HepG2 (cell line): ENCODE results near the gene HMGCR. TPM values are rescaled to one million over a fixed set of nuclear protein-coding genes. Genes with fewer than 3 reads are reported as not detected.

Source experiments
- FOXP1 ChIP-seq, 2 experiments: fragments of 450-650 bp in 1 of 2; IDR thresholded peaks; 2 replicates each; pipeline ENCODE4 v1.6.1; 2017 to 2018; ENCODE audit warnings: antibody characterized with exemption in 1 of 2
- HNRNPL ChIP-seq: fragments of 200-400 bp; formaldehyde crosslinking; IDR thresholded peaks from 2 replicates; pipeline ENCODE4 v1.6.1; 2017; ENCODE audit warnings: mild to moderate bottlenecking, low read depth, low read length
- HOXD1 ChIP-seq: sonication (generic); formaldehyde crosslinking; IDR thresholded peaks from 2 replicates; pipeline ENCODE4 v1.5.0; 2020; ENCODE audit warnings: missing genetic modification reagents
- KLF16 ChIP-seq, 2 experiments: sonication (generic) in 1 of 2; formaldehyde crosslinking in 1 of 2; IDR thresholded peaks; 2 replicates each; pipeline versions ENCODE4 v1.6.1 to v1.8.0; 2016 to 2023; ENCODE audit warnings: missing genetic modification reagents in 2 of 2, missing compliant biosample characterization in 1 of 2
- MIER2 ChIP-seq: IDR thresholded peaks from 2 replicates; pipeline ENCODE4 v1.6.1; 2016; ENCODE audit warnings: missing biosample characterization, missing genetic modification reagents
- MTA1 ChIP-seq: sonication (generic); formaldehyde crosslinking; IDR thresholded peaks from 2 replicates; pipeline ENCODE4 v1.4.0; 2020; ENCODE audit warnings: missing genetic modification reagents, mild to moderate bottlenecking, borderline replicate concordance
- POLR2G ChIP-seq: fragments of 200-400 bp; formaldehyde crosslinking; IDR thresholded peaks from 2 replicates; pipeline ENCODE4 v1.6.1; 2018; ENCODE audit warnings: mild to moderate bottlenecking, low read depth, low read length, moderate library complexity
- RXRB ChIP-seq: IDR thresholded peaks from 2 replicates; pipeline ENCODE4 v1.6.1; 2016; ENCODE audit warnings: borderline replicate concordance, missing genetic modification reagents, missing compliant biosample characterization
- SP1 ChIP-seq, 2 experiments: fragments of 450-650 bp in 1 of 2; sonication (generic) in 1 of 2; formaldehyde crosslinking in 1 of 2; IDR thresholded peaks; 2 replicates each; pipeline versions ENCODE4 v1.4.0 to v1.6.1; 2016 to 2020; ENCODE audit warnings: missing genetic modification reagents in 1 of 2
- TBP ChIP-seq: sonication (generic); formaldehyde crosslinking; IDR thresholded peaks from 2 replicates; pipeline ENCODE4 v1.5.0; 2020; ENCODE audit warnings: missing genetic modification reagents
- ZBTB21 ChIP-seq: sonication (generic); formaldehyde crosslinking; IDR thresholded peaks from 2 replicates; pipeline ENCODE4 v1.4.0; 2020; ENCODE audit warnings: missing genetic modification reagents
- ZBTB7B ChIP-seq: sonication (generic); formaldehyde crosslinking; IDR thresholded peaks from 2 replicates; pipeline ENCODE4 v1.4.0; 2020; ENCODE audit warnings: missing genetic modification reagents
- ZFP41 ChIP-seq: sonication (generic); formaldehyde crosslinking; IDR thresholded peaks from 2 replicates; pipeline ENCODE4 v1.4.0; 2020; ENCODE audit warnings: mild to moderate bottlenecking, missing genetic modification reagents, borderline replicate concordance
- ZNF430 ChIP-seq: sonication (generic); formaldehyde crosslinking; IDR thresholded peaks from 2 replicates; pipeline ENCODE4 v1.9.0; 2021; ENCODE audit warnings: mild to moderate bottlenecking, missing genetic modification reagents
- ZNF761 ChIP-seq: sonication (generic); formaldehyde crosslinking; conservative IDR thresholded peaks from 2 replicates; pipeline ENCODE4 v1.4.0; 2020; ENCODE audit warnings: mild to moderate bottlenecking, missing genetic modification reagents
- ZNF792 ChIP-seq: IDR thresholded peaks from 2 replicates; pipeline ENCODE4 v1.6.1; 2016
- ZNF883 ChIP-seq: sonication (generic); formaldehyde crosslinking; IDR thresholded peaks from 2 replicates; pipeline ENCODE4 v1.5.1; 2020; ENCODE audit warnings: mild to moderate bottlenecking, missing genetic modification reagents; ENCODE audit errors: not compliant biosample characterization
- ZSCAN30 ChIP-seq: sonication (generic); formaldehyde crosslinking; IDR thresholded peaks from 2 replicates; pipeline ENCODE4 v1.5.0; 2020; ENCODE audit warnings: mild to moderate bottlenecking, missing genetic modification reagents
- polyA plus RNA-seq, 8 experiments: library from polyadenylated mRNA; depleted of rRNA in 3 of 8; stranded (reverse) in 7 of 8; unstranded in 1 of 8; fragments of >200 nt; fragmentation: Illumina TruSeq in 4 of 8; extraction: Trizol in 4 of 8; gene quantifications; 2 replicates each; pipeline versions ENCODE4 v1.2.1 to v1.2.3, GENCODE V29; 2011 to 2016; ENCODE audit warnings: low read depth in 4 of 8, missing spikeins in 1 of 8, mixed read lengths in 1 of 8; ENCODE audit not compliant: insufficient read depth in 1 of 8
- total RNA-seq, 5 experiments: library from RNA; depleted of rRNA; stranded (reverse); fragments of >200 nt; fragmentation: Illumina TruSeq; extraction: Trizol; gene quantifications; 2 replicates each; pipeline ENCODE4 v1.2.3, GENCODE V29; 2016; ENCODE audit warnings: low read depth in 1 of 5
- TF ChIP-seq, protein P1 (sequence below): IDR thresholded peaks from 2 replicates; pipeline ENCODE4 v1.6.1; 2016; ENCODE audit warnings: low read depth
- TF ChIP-seq, protein P2 (sequence below): sonication (generic); formaldehyde crosslinking; IDR thresholded peaks from 2 replicates; pipeline ENCODE4 v1.4.0; 2020; ENCODE audit warnings: low read depth, mild to moderate bottlenecking, missing genetic modification reagents
- TF ChIP-seq, protein P3 (sequence below): IDR thresholded peaks from 2 replicates; pipeline ENCODE4 v1.6.1; 2016
- TF ChIP-seq, protein P4 (sequence below): sonication (generic); formaldehyde crosslinking; IDR thresholded peaks from 2 replicates; pipeline ENCODE4 v1.5.0; 2020; ENCODE audit warnings: mild to moderate bottlenecking, missing genetic modification reagents
- TF ChIP-seq, protein P5 (sequence below): sonication (generic); formaldehyde crosslinking; IDR thresholded peaks from 2 replicates; pipeline ENCODE4 v1.4.0; 2020; ENCODE audit warnings: missing genetic modification reagents; ENCODE audit errors: not compliant biosample characterization

HMGCR gene
- total and polyA plus RNA-seq, 2 of the 13 experiments (the other 11 are each of a cell fraction or from before 2014, with no cell fraction given): 43.0 to 144 TPM

DNA sequence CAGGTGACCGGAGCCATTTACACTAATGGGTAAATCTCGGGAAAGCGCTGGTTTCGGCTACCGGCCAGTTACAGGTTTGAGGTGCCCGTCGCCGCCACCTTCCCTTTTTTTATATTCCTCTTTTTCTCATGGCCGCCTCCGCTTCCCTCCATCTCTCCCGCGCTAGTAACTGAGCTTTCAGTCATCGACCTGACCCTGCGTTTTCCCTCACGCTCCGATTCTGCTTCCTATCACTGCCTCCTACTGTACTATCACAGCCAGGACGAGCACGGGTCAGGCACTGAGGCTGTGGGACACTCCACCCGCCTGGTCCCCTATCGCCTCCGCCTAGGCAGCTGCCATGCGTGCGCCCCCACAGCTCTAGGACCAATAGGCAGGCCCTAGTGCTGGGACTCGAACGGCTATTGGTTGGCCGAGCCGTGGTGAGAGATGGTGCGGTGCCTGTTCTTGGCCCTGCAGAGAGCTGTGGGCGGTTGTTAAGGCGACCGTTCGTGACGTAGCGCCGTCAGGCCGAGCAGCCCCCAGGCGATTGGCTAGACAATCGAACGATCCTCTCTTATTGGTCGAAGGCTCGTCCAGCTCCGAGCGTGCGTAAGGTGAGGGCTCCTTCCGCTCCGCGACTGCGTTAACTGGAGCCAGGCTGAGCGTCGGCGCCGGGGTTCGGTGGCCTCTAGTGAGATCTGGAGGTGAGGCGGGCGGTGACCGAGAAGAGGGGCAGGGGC lies at the start of gene HMGCR (continued):
- TF ChIP-seq KLF16 (CRISPR knock-in tag; IDR thresholded peaks at IDR 0.05): peak in 1 of 2 experiments; percentile 37; a peak in 2 of 4 replicates
- TF ChIP-seq, protein P1, sequence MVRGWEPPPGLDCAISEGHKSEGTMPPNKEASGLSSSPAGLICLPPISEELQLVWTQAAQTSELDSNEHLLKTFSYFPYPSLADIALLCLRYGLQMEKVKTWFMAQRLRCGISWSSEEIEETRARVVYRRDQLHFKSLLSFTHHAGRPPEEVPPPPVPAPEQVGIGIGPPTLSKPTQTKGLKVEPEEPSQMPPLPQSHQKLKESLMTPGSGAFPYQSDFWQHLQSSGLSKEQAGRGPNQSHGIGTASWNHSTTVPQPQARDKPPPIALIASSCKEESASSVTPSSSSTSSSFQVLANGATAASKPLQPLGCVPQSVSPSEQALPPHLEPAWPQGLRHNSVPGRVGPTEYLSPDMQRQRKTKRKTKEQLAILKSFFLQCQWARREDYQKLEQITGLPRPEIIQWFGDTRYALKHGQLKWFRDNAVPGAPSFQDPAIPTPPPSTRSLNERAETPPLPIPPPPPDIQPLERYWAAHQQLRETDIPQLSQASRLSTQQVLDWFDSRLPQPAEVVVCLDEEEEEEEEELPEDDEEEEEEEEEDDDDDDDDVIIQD: peak; percentile 87
- no peak for TF ChIP-seq TBP (CRISPR knock-in tag)
- no peak for TF ChIP-seq ZBTB7B (CRISPR knock-in tag)
- TF ChIP-seq, protein P2, sequence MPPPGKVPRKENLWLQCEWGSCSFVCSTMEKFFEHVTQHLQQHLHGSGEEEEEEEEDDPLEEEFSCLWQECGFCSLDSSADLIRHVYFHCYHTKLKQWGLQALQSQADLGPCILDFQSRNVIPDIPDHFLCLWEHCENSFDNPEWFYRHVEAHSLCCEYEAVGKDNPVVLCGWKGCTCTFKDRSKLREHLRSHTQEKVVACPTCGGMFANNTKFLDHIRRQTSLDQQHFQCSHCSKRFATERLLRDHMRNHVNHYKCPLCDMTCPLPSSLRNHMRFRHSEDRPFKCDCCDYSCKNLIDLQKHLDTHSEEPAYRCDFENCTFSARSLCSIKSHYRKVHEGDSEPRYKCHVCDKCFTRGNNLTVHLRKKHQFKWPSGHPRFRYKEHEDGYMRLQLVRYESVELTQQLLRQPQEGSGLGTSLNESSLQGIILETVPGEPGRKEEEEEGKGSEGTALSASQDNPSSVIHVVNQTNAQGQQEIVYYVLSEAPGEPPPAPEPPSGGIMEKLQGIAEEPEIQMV (CRISPR knock-in tag): peak; percentile 64; the same call in 1 of the 2 replicates
- no peak for TF ChIP-seq ZSCAN30 (CRISPR knock-in tag)
- no peak for TF ChIP-seq ZNF883 (CRISPR knock-in tag)
- TF ChIP-seq, protein P3, sequence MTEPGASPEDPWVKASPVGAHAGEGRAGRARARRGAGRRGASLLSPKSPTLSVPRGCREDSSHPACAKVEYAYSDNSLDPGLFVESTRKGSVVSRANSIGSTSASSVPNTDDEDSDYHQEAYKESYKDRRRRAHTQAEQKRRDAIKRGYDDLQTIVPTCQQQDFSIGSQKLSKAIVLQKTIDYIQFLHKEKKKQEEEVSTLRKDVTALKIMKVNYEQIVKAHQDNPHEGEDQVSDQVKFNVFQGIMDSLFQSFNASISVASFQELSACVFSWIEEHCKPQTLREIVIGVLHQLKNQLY (CRISPR knock-in tag): peak; percentile 55; the same call in 1 of the 2 replicates
- no peak for TF ChIP-seq ZNF761 (CRISPR knock-in tag)
- TF ChIP-seq RXRB: peak; percentile 52; the same call in 1 of the 2 replicates
- TF ChIP-seq HNRNPL: 0 out of 2 replicates have a peak, but pooled peaks have one; percentile 37
- no peak for TF ChIP-seq HOXD1 (CRISPR knock-in tag)
- no peak for TF ChIP-seq ZFP41
- TF ChIP-seq MTA1 (CRISPR knock-in tag): peak; percentile 85; the same call in 1 of the 2 replicates
- TF ChIP-seq POLR2G: peak; percentile 96
- TF ChIP-seq, protein P4, sequence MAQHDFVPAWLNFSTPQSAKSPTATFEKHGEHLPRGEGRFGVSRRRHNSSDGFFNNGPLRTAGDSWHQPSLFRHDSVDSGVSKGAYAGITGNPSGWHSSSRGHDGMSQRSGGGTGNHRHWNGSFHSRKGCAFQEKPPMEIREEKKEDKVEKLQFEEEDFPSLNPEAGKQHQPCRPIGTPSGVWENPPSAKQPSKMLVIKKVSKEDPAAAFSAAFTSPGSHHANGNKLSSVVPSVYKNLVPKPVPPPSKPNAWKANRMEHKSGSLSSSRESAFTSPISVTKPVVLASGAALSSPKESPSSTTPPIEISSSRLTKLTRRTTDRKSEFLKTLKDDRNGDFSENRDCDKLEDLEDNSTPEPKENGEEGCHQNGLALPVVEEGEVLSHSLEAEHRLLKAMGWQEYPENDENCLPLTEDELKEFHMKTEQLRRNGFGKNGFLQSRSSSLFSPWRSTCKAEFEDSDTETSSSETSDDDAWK (CRISPR knock-in tag): no peak
- TF ChIP-seq SP1 (IDR thresholded peaks at IDR 0.05): no peak
- TF ChIP-seq SP1 (CRISPR knock-in tag; IDR thresholded peaks at IDR 0.05): peak; percentile 80
- no peak for TF ChIP-seq FOXP1 (IDR thresholded peaks at IDR 0.05)
- TF ChIP-seq FOXP1 (CRISPR knock-in tag; IDR thresholded peaks at IDR 0.05): peak; percentile 36; the same call in 1 of the 2 replicates
- TF ChIP-seq ZNF430 (CRISPR knock-in tag): no peak
- TF ChIP-seq ZNF792 (CRISPR knock-in tag): peak; percentile 97
- TF ChIP-seq MIER2 (CRISPR knock-in tag): 0 out of 2 replicates have a peak, but pooled peaks have one; percentile 21
- TF ChIP-seq, protein P5, sequence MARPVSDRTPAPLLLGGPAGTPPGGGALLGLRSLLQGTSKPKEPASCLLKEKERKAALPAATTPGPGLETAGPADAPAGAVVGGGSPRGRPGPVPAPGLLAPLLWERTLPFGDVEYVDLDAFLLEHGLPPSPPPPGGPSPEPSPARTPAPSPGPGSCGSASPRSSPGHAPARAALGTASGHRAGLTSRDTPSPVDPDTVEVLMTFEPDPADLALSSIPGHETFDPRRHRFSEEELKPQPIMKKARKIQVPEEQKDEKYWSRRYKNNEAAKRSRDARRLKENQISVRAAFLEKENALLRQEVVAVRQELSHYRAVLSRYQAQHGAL: no peak
- TF ChIP-seq ZBTB21 (CRISPR knock-in tag): peak; percentile 62
